NCI-H2107 treated with DMSO at 0.1 percent for 48 hours (cell line): ENCODE data around the gene SHB.
"Not testable (repeated sequence)": the region's sequence is repeated elsewhere in the genome, so short reads cannot be mapped to it uniquely, and the experiment has no call there.

ENCODE experiments used
- DNase-seq: peaks from one replicate; lab custom pipeline; 2025; ENCODE audit not compliant: unreplicated experiment; lab: John Stamatoyannopoulos, UW

The SHB gene

GRCh38 chr9:38064842-38065368 lies 4.1 kb downstream of the SHB start:
- DNase-seq: no peak

GRCh38 chr9:38063363-38063707 lies 5.7 kb downstream of the SHB start:
- no peak for DNase-seq

DNA sequence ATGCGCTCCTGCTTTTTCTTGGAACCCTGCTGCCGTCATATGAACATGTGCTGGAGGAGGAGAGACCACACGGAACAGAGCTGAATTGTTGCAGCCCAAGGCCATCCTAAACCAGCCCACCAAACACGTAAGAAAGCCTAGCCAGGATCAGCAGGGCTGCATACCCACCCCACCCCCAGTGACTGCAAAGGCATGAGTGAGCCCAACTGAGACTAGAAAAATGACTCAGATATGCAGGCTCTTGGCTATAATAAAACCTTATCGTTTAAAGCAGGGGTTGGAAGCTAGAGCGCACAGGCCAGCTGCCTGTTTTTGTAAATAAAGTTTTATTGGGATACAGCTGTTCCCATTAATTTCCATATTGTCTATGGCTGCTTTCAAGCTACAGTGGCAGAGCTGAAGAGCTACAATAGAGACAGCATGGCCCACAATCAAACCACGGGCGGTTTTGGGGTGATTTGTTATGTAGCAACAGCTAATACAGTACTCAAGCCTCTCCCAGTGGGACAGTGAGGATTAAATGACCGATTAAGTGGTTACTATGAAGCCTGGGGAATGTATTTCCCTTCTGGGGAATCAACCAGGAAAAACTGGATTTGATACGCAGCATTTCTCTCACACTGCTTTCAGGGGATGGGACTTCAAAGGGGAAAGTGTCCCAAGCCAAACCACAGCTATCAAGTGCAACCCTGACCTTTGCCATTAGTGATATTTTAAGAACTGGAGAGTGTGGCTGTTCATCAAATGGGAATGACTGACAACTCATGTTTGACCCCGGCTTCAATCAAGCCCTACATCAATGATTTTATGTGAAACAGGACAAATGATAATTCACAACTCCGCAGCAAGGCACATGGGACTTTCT lies 6.3 kb downstream of the SHB start:
- peak; percentile 36 for DNase-seq

GRCh38 chr9:38062106-38062497 lies 6.9 kb downstream of the SHB start:
- no peak for DNase-seq

DNA sequence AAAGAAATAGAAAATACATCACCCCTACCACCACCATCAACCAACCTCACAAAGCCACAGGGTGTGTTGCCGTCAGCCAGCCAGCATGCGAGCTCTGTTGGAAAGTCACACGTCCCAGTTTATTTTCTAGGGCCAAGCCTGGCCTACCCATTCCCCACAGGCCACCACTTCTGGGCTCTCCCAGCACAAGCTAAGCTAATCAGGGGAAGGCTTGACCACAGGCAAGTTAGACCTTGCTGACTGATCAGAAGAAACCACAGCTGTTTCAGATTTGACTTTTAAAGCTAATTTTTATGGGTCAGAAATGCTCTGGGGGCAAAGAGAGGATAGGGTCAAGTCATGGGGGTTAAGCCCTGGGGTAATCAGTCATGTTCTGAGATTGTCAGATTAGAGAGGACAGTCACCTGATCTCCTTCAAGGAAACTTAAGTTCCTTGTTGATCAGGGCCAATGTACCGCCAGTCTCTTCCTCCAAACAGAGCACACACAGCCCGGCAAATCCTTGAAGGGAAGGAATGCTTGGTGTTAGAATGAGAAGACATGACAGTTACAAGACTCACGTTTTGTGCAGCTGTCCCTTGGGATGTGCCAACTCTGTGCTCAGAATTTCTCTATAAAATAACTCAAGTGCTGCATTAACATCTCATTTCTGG lies 7.6 kb downstream of the SHB start:
- no peak for DNase-seq

DNA sequence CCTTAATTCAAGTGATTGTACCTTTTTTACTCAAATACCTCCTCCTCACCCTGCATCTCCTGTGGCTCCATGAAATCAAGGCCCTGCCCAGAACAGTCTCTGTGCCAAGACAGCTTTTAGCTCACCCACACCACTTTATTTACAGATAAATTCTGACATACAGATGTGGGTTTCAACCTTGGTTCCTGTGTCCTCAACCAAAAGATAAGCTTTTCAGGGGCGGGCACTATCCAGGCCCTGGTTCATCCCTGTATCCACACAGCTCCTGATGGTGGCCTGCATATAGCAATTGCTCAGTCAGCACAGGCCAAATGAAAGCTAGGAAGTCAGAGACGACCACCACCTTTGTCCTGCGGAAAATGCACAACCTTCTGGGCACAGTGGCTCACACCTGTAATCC lies 8.3 kb downstream of the SHB start:
- DNase-seq: no peak

- DNase-seq: no peak
These were observed 9.6 kb downstream of the SHB start for GRCh38 chr9:38059233-38059936.

- DNase-seq: no peak
These were observed 10.4 kb downstream of the SHB start for GRCh38 chr9:38058452-38059232.

GRCh38 chr9:38057416-38058195 lies 11.4 kb downstream of the SHB start:
- DNase-seq: peak; percentile 91

DNA sequence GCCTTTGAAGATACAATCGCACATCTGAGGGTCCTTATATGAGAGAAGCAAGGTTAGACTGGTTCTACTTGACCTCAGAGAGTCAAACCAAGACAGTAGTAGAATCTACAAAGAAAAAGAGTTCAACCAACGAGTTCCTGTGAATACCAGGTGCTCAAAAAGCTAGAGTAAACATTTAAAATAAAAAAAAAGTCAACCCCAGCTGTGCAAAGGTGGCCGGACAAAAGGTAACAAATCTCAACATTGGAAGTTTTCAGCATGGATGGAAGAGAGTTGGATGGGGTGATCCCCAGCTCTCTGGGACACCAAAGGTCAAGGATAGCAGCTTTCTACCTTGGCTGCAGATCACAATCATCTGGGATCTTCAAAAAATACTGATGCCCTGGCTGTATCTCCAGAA lies 14.4 kb downstream of the SHB start:
- no peak for DNase-seq

GRCh38 chr9:38053697-38054461 lies 15.1 kb downstream of the SHB start:
- no peak for DNase-seq

- no peak for DNase-seq
These were observed 17.1 kb downstream of the SHB start for GRCh38 chr9:38051780-38052546.

DNA sequence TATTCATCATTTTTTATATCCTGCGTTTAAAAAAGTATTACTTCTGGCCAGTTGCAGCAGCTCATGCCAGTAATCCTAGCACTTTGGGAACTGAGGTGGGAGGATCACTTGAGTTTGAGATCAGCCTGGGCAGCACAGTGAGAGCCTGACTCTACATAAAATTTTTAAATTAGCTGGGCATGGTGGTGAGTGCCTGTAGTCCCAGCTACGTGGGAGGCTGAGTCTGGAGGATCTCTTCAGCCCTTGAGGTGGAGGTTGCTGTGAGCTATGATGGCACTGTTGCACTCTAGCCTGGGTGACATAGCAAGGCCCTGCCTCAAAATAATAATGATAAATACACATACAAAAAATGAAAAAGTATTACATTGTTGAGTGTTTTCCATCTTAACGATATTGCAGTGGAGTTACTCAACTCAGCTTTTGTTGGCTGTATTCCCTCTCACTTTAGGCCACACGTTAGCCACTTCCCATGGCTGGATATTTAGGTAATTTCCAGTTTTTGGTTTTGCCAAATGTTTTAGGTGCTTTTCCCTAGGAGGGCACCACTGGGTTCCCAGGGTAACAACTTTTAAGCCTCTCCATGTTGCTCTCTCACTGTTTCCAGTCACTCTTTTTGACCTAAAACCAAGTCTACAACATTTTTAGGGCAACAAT lies 20.6 kb downstream of the SHB start:
- DNase-seq: no peak

GRCh38 chr9:38047301-38048251 lies 21.5 kb downstream of the SHB start:
- peak; percentile 86 for DNase-seq

- no peak for DNase-seq
These were observed 22.2 kb downstream of the SHB start for GRCh38 chr9:38046661-38047300.

GRCh38 chr9:38045939-38046338 lies 23.1 kb downstream of the SHB start:
- DNase-seq: not testable (repeated sequence)

GRCh38 chr9:38044706-38045105 lies 24.3 kb downstream of the SHB start:
- DNase-seq: no peak
